GM18519 (cell line): ENCODE measurements around the gene DISC1.

Source experiments
- ATAC-seq: cut with Tn5 transposase; IDR thresholded peaks from one replicate; pipeline ENCODE4 v1.9.1; 2021; ENCODE audit warnings: mild to moderate bottlenecking, moderate library complexity; ENCODE audit not compliant: unreplicated experiment, low FRiP score

The DISC1 gene

DNA sequence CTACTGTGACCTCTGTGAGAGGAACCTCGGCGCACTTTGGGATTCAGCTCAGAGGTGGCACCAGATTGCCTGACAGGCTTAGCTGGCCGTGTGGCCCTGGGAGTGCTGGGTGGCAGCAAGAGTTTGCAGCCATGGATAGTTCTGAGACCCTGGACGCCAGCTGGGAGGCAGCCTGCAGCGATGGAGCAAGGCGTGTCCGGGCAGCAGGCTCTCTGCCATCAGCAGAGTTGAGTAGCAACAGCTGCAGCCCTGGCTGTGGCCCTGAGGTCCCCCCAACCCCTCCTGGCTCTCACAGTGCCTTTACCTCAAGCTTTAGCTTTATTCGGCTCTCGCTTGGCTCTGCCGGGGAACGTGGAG is 67.5 kb downstream of the DISC1 start:
- no peak for ATAC-seq

- no peak for ATAC-seq
These were observed 68.0 kb downstream of the DISC1 start for GRCh38 chr1:231694465-231695077.

DNA sequence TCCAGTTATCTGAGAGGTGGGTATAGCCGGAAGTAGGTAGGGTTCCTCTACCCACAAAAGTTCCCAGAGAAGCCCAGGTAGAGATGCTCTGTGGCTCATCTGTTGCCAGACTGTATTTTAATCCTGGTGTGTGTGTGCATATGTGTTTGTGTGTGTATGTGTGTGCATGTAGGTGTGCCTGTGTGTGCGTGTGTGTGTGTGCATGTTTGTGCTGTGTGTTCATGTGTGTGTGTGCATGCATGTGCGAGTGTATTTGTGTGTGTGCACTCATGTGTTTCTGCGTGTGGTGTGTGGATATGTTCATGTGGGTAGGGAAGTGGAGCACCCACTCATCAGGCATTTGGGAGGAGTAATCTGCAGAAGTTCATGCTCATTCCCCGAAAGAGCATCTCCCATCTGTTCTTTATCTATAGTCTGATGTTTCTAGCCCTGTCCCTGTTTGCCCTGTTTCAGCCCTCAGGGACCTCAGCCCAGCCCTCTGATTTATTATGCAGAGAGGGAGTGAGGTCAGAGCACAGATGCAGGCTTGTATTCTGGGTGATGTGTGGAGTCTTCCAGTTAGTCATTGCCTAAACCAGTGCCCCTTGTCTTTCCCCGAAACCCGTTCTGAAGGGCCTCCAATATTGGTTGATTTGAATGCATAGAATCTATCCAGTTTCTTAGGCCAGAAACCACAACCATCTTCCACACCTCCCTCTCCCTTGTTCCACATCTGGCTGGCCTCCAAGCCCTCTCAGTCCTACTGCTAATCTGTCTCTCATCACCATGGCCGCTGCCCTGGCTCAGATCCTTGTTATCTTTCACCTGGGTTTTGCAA is 69.1 kb downstream of the DISC1 start:
- no peak for ATAC-seq

DNA sequence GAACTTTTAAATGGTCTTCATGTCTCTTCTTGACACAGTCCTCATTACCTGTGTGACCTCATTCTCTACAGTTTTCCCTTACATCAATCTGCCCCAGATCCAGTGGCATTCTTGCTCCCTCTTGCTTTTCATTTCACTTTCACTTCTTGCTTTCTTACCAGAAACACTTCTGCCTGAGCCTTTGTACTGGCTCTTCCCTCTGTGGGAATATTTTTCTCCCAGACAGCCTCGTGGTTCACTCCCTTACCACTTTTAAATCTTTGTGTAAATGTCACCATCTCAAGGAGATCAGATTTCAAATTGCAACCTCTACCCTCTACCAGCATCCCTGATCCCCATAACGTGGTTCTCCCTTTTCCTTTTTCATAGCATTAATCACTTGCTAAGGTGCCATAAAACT is 73.2 kb downstream of the DISC1 start:
- ATAC-seq = no peak

- no peak for ATAC-seq
These were observed 74.7 kb downstream of the DISC1 start for GRCh38 chr1:231701306-231701705.

- ATAC-seq = no peak
These were observed 75.7 kb downstream of the DISC1 start for GRCh38 chr1:231702331-231702730.

GRCh38 chr1:231702804-231703203 is 76.2 kb downstream of the DISC1 start:
- ATAC-seq = no peak

DNA sequence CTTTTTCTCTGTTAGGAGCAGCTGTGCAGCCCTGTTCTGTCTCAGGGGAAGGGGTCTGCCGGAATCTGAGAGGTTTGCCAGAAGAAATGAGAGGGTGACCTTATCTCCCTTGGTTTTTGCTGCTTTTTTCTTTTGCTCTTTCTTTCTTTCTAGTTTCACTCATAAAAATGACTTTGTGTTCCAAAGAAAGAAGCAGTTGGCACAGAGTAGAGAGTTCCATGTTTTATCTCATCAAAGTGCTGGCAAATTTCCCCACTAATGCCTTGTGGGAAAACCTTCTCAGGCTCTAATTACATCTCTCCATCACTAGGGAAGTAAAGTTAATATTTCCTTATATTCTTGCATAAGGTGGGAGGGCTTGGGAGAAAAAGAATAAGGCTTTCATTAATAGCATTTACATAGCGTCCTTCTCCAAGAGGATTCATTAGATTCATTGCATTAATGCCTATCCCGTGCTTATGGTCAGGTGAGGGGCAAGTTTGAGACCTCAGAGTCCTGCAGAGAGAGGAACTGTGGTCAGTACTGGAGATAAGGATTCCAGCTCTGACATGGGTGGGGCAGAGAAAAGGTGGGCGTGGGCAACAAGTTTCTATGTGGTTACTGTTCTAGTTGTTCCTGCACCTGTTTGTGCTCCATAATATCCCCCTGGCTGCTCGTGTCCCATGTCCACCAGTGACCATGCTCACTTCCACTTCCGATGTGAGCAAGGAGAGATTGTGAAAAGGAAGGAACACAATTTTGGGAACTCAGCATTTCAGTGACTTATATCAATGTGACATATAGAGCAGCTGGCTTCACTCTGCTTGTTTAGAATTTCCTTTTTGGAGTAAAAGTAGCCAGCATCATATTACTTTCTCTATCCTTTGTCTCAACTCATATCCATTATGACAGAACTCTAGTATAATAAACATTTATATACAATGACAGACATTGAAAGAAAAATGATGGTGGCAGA is 79.5 kb downstream of the DISC1 start:
- ATAC-seq = no peak

GRCh38 chr1:231706934-231707333 is 80.3 kb downstream of the DISC1 start:
- no peak for ATAC-seq

- no peak for ATAC-seq
These were observed 80.8 kb downstream of the DISC1 start for GRCh38 chr1:231707407-231707806.

GRCh38 chr1:231708394-231708793 is 81.8 kb downstream of the DISC1 start:
- ATAC-seq = no peak

- ATAC-seq = no peak
These were observed 87.8 kb downstream of the DISC1 start for GRCh38 chr1:231714440-231714839.

- no peak for ATAC-seq
These were observed 89.5 kb downstream of the DISC1 start for GRCh38 chr1:231715816-231716722.

DNA sequence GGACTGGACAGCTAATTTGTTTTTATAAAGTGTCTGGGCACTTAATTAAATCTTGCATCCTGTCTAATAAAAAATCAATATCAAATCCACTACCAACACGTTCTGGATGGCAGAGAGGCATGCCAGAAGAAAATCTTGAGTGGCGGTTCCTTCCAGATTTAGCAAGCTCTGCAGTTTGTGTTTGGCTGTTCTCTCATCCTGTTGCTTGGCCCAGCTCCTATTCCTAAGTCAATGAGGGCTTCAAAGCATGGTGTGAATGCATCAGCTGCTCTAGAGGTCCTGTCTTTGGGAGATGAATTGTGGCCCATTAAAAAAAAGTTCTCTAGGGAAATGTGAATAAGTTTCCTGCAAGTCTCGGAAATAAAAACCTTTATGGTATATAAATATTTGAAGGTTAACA is 90.3 kb downstream of the DISC1 start:
- no peak for ATAC-seq

GRCh38 chr1:231719485-231720183 is 93.0 kb downstream of the DISC1 start:
- ATAC-seq = no peak

- no peak for ATAC-seq
These were observed 94.2 kb downstream of the DISC1 start for GRCh38 chr1:231720652-231721325.

- no peak for ATAC-seq
These were observed 94.8 kb downstream of the DISC1 start for GRCh38 chr1:231721436-231721835.

DNA sequence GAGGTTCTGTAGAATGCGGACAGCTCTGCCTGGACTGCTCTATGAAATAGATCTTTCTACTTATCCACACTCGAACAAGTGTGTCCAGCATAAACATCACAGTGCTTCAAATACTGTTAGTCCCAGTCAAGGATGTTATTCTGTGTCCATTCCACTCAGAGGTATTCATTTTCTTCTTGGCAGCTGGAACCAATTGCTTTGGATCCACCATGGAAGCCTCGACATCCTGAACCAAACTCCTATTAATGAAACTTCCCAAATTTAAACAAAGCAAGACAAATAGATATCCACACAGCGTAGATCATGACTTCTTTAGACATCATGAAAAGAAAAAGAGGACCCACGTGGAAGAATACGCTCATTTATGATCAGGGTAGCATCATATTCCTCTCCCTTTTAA is 95.8 kb downstream of the DISC1 start:
- ATAC-seq = no peak

GRCh38 chr1:231723146-231723545 is 96.6 kb downstream of the DISC1 start:
- no peak for ATAC-seq
